Gastroesophageal sphincter (tissue), 4 donors: Measurements from ENCODE around the gene NUP153. TPM values are rescaled to one million over a fixed set of nuclear protein-coding genes. Genes with fewer than 3 reads are reported as not detected.

ENCODE experiments used
- ATAC-seq: fragments of 150-250 bp; one replicate; pipeline ENCODE4 v1.9.1; 2016; ENCODE audit warnings: mild to moderate bottlenecking, moderate library complexity
- H3K27ac ChIP-seq, 4 donors: fragments of 200-600 bp; sonication (generic) in 3 of 4; 1 replicate in 3 of 4; 2 replicates in 1 of 4; pipeline ENCODE4 v1.5.1; 2016 to 2019
- H3K27me3 ChIP-seq: fragments of 200-600 bp; sonication (generic); one replicate; pipeline ENCODE4 v1.5.1; 2019
- H3K36me3 ChIP-seq, 2 donors: fragments of 200-600 bp; sonication (generic); one replicate each; pipeline ENCODE4 v1.5.1; 2019; ENCODE audit warnings: control low read depth in 1 of 2
- H3K4me1 ChIP-seq, 3 donors: fragments of 200-600 bp; sonication (generic); 1 replicate in 2 of 3; 2 replicates in 1 of 3; pipeline ENCODE4 v1.5.1; 2016 to 2019; ENCODE audit warnings: control low read depth in 2 of 3
- H3K4me3 ChIP-seq, 2 donors: fragments of 200-600 bp; sonication (generic); one replicate each; pipeline ENCODE4 v1.5.1; 2019; ENCODE audit warnings: mild to moderate bottlenecking in 1 of 2, moderate library complexity in 1 of 2
- H3K9me3 ChIP-seq, 3 donors: fragments of 200-600 bp; sonication (generic); one replicate each; pipeline ENCODE4 v1.5.1; 2017 to 2019; ENCODE audit warnings: control low read depth in 2 of 3
- CTCF ChIP-seq, 4 experiments: fragments of 200-600 bp in 2 of 4; fragments of 450-650 bp in 2 of 4; sonication (generic) in 1 of 4; IDR thresholded peaks; one replicate each; pipeline ENCODE4 v1.5.1; 2017 to 2019; ENCODE audit warnings: antibody characterized with exemption in 4 of 4, mild to moderate bottlenecking in 2 of 4, moderate library complexity in 2 of 4
- EP300 ChIP-seq: sonication (generic); formaldehyde crosslinking; IDR thresholded peaks from one replicate; pipeline ENCODE4 v1.6.1; 2017; ENCODE audit warnings: antibody characterized with exemption, mild to moderate bottlenecking
- POLR2A ChIP-seq, 2 donors: fragments of 450-650 bp; IDR thresholded peaks; one replicate each; pipeline ENCODE4 v1.6.1; 2017; ENCODE audit warnings: antibody characterized with exemption in 2 of 2, mild to moderate bottlenecking in 2 of 2, moderate library complexity in 1 of 2
- POLR2AphosphoS5 ChIP-seq: sonication (generic); formaldehyde crosslinking; IDR thresholded peaks from one replicate; pipeline ENCODE4 v1.6.1; 2017; ENCODE audit warnings: antibody characterized with exemption
- WGBS, 2 donors: methylation state at CpG; one replicate each; pipeline ENCODE4 v1.1.5; 2018; ENCODE audit warnings: low coverage in 1 of 2; 5-methylcytosine and 5-hydroxymethylcytosine counted together
- total RNA-seq, 4 donors: library from RNA; depleted of rRNA; stranded (reverse); fragments of >200 nt; gene quantifications; one replicate each; pipeline ENCODE4 v1.1.0, GENCODE V29; 2016

Gene NUP153
- total RNA-seq, 4 donors from 2014 or later: 28.8 to 41.6 (median 31.2) TPM

GRCh38 chr6:17602888-17603287 lies 103.8 kb downstream of the NUP153 start:
- Histone ChIP-seq H3K27ac (no peak overlapping the region), H3K27me3 (no peaks in the 10 kb centered on the region), H3K4me1 (peaks cover 0 to 23% (median 3%) of the 10 kb centered on the region in 3 donors), H3K4me3 (no peak overlapping the region), H3K36me3 (peaks cover 0 to 44% of the 10 kb centered on the region in 2 donors), H3K9me3 (no peaks in the 10 kb centered on the region)
- no peak for TF ChIP-seq EP300
- TF ChIP-seq CTCF (IDR thresholded peaks at IDR 0.05): no peak
- no peak for TF ChIP-seq POLR2AphosphoS5
- no peak for TF ChIP-seq POLR2A (IDR thresholded peaks at IDR 0.05)
- no peak for ATAC-seq
- 14 to 25% methylated on average over 1 of the region's 1 CpG for WGBS, 2 donors

DNA sequence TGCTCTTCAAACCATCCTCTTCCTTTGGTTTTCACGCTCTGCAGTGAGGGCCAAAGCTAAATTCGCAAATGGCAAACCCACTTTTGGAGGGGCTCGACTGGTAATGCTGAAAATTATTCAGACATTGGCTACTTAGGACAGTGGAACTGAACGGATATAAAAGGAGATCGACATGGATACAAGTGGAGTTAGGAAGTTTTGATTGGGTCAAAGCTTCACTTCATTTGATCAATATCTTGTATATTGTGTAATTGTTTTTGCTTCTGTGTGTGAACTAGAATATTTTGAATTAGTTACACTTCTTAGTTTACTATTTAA lies 105.4 kb downstream of the NUP153 start:
- no peak for ATAC-seq
- Histone ChIP-seq H3K36me3 (peaks cover 0 to 30% of the 10 kb centered on the region in 2 donors), H3K9me3 (no peaks in the 10 kb centered on the region), H3K27ac (peak overlapping the region; percentile 88 to 99 (median 96)), H3K27me3 (no peaks in the 10 kb centered on the region), H3K4me1 (peaks cover 0 to 23% (median 3%) of the 10 kb centered on the region in 3 donors), H3K4me3 (peak overlapping the region; percentile 81 to 86)
- TF ChIP-seq POLR2A (IDR thresholded peaks at IDR 0.05) (no peak), EP300 (no peak), POLR2AphosphoS5 (no peak), CTCF (IDR thresholded peaks at IDR 0.05) (no peak)
- 3 to 8% methylated on average over 5 of the region's 5 CpGs for WGBS, 2 donors

DNA sequence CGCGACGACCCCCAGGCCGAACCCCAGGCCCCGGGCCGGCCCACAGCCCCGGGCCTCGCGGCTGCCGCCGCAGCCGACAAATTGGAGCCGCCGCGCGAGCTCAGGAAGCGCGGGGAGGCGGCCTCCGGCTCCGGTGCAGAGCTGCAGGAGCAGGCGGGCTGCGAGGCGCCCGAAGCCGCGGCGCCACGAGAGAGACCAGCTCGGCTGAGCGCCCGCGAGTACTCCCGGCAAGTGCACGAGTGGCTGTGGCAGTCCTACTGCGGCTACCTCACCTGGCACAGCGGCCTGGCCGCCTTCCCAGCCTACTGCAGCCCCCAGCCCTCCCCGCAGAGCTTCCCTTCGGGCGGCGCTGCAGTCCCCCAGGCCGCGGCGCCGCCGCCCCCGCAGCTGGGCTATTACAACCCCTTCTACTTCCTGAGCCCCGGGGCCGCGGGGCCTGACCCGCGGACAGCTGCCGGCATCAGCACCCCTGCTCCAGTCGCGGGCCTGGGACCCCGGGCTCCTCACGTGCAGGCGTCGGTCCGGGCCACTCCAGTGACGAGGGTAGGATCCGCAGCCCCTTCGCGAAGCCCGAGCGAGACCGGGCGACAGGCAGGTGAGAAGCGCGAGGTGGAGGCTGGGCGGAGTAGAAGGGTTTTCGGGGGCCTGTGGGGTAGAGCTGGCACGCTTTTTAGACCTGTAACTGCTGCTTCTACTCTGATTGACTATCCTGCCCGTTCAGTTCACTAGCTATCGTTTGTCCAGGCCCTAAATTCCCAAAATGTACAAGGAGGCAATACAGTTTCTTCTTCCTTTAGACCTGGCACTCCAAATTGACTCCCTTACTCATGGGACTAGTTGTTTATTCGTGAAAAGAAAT lies 106.0 kb downstream of the NUP153 start:
- Histone ChIP-seq H3K4me1 (peaks cover 0 to 23% (median 3%) of the 10 kb centered on the region in 3 donors), H3K27ac (peak overlapping the region; percentile 88 to 99 (median 96)), H3K27me3 (no peaks in the 10 kb centered on the region), H3K36me3 (peaks cover 0 to 24% of the 10 kb centered on the region in 2 donors), H3K4me3 (peak overlapping the region; percentile 81 to 86), H3K9me3 (no peaks in the 10 kb centered on the region)
- peak; percentile 69 for ATAC-seq
- 0% methylated on average over 1 to 3 of the region's 77 CpGs for WGBS, 2 donors
- no peak for TF ChIP-seq CTCF (IDR thresholded peaks at IDR 0.05)

DNA sequence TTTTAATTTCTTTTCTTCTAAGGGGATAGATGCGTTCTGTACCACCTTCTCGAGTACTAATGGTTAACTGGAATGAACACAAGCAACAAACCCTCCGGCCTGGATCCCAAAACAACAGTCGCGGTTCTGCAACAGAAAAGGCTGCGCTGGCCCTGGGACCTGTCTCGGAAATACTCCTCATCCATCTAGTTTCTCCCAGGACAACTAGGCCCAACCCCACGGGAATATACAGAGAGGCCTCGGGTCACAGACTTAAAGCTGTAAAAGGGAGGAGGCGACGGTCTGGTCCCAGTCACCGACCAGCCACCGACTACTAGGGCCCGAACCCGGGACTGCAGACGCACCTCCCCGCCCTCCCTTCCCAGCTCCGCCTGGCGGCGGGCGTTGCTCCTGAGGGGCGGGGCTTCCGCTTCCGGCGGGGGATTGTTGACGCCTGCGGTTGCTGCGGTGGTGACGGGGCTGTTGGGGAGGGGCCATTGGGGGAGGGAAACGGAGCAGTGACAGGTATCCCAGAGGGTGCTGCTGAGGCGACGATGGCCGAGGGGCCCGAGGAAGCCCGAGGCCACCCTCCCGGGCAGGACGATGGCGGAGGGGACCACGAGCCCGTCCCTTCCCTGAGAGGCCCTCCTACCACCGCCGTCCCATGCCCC lies 106.7 kb downstream of the NUP153 start, which contains the start of gene FAM8A1:
TSS of gene FAM8A1 (plus strand) at position 426 of the 650 bp plus-strand sequence. CDS start at position 534, 108 bp downstream.
- peak; percentile 98 for ATAC-seq
- Histone ChIP-seq H3K27ac (peak within 1 kb of the TSS; percentile 88 to 99 (median 96)), H3K36me3 (peaks cover 0 to 18% of the 10 kb centered on the region in 2 donors), H3K27me3 (no peaks in the 10 kb centered on the region), H3K9me3 (no peaks in the 10 kb centered on the region), H3K4me1 (peaks cover 0 to 23% (median 3%) of the 10 kb centered on the region in 3 donors), H3K4me3 (peak within 1 kb of the TSS; percentile 81 to 86)
- WGBS, 2 donors: 0 to 10% methylated on average over 2 to 6 of the region's 42 CpGs
- TF ChIP-seq POLR2AphosphoS5: peak; percentile 86
- TF ChIP-seq EP300: no peak
- TF ChIP-seq POLR2A (IDR thresholded peaks at IDR 0.05): peak; percentile 68 to 80
- TF ChIP-seq CTCF (IDR thresholded peaks at IDR 0.05): peak; percentile 43 to 86 (median 71)
